NCI-H82 treated with DMSO at 0.1 percent for 48 hours (cell line): ENCODE results near the gene CHMP4A.

ENCODE experiments used
- DNase-seq: peaks from one replicate; lab custom pipeline; 2025; ENCODE audit not compliant: unreplicated experiment; lab: John Stamatoyannopoulos, UW

Gene CHMP4A

GRCh38 chr14:24196071-24197055 lies 16.9 kb downstream of the CHMP4A start:
- no peak for DNase-seq

- DNase-seq = peak; percentile 39
These were observed 17.9 kb downstream of the CHMP4A start, which contains the start of gene TM9SF1 for GRCh38 chr14:24195186-24196070. TM9SF1 (minus strand) TSS chr14:24195441; CDS start chr14:24195019, 422 bp downstream.

GRCh38 chr14:24194873-24195185 lies 18.5 kb downstream of the CHMP4A start:
- no peak for DNase-seq

GRCh38 chr14:24194186-24194872 lies 19.0 kb downstream of the CHMP4A start:
- DNase-seq = no peak

GRCh38 chr14:24192933-24193332 lies 20.4 kb downstream of the CHMP4A start:
- no peak for DNase-seq

- no peak for DNase-seq
These were observed 22.9 kb downstream of the CHMP4A start for GRCh38 chr14:24190416-24190815.

- DNase-seq = no peak
These were observed 23.8 kb downstream of the CHMP4A start for GRCh38 chr14:24189460-24189859.

GRCh38 chr14:24189059-24189375 lies 24.3 kb downstream of the CHMP4A start:
- DNase-seq = no peak

- DNase-seq = peak; percentile 84
These were observed 24.8 kb downstream of the CHMP4A start, which contains the start of gene IPO4 for GRCh38 chr14:24188251-24189058. IPO4 (minus strand) TSS chr14:24188816; CDS start chr14:24188787, 29 bp downstream.

GRCh38 chr14:24187539-24187915 lies 25.8 kb downstream of the CHMP4A start:
- no peak for DNase-seq

- no peak for DNase-seq
These were observed 26.3 kb downstream of the CHMP4A start for GRCh38 chr14:24186831-24187538.

GRCh38 chr14:24185741-24186140 lies 27.5 kb downstream of the CHMP4A start:
- no peak for DNase-seq

GRCh38 chr14:24185026-24185425 lies 28.3 kb downstream of the CHMP4A start:
- DNase-seq = no peak

- DNase-seq = no peak
These were observed 29.0 kb downstream of the CHMP4A start for GRCh38 chr14:24184104-24184970.

GRCh38 chr14:24183014-24183481 lies 30.2 kb downstream of the CHMP4A start:
- no peak for DNase-seq

GRCh38 chr14:24182110-24182882 lies 31.0 kb downstream of the CHMP4A start:
- no peak for DNase-seq

- DNase-seq = no peak
These were observed 31.8 kb downstream of the CHMP4A start for GRCh38 chr14:24181371-24182077.
